Measurements from ENCODE around the gene LTV1. TPM values are rescaled to one million over a fixed set of nuclear protein-coding genes. Genes with fewer than 3 reads are reported as not detected.
A peak's percentile ranks its signal among the peaks of the same experiment; 100 is the strongest.
"Not testable (repeated sequence)": the region's sequence is repeated elsewhere in the genome, so short reads cannot be mapped to it uniquely, and the experiment has no call there.

The LTV1 gene
- total RNA-seq, 1 donor from 2014 or later: 22.5 TPM

GRCh38 chr6:143845033-143845432 lies 1.9 kb downstream of the LTV1 start:
- no peak overlapping the region for H3K27ac ChIP-seq
- peaks cover 56% of the 10 kb centered on the region for H3K36me3 ChIP-seq

GRCh38 chr6:143851706-143852105 lies 8.6 kb downstream of the LTV1 start:
- ATAC-seq; H3K9me3 ChIP-seq; intact Hi-C loops (cut with DNase I); H3K27me3 ChIP-seq (ENCODE audit: low read depth); H3K4me3 ChIP-seq; H3K4me1 ChIP-seq; H3K27ac ChIP-seq; DNase-seq: not testable (repeated sequence)
- H3K36me3 ChIP-seq: peaks cover 79% of the 10 kb centered on the region

More at GRCh38 chr6:143845033-143845432, 1.9 kb downstream of the LTV1 start:
- ATAC-seq (peak in 1 of 2 donors; percentile 18), DNase-seq (no peak)
- Histone ChIP-seq H3K4me3 (no peak overlapping the region), H3K9me3 (no peaks in the 10 kb centered on the region), H3K4me1 (peaks cover 20% of the 10 kb centered on the region), H3K27me3 (ENCODE audit: low read depth) (no peaks in the 10 kb centered on the region)
- intact Hi-C loops (cut with DNase I): no loop called here
- no peak for TF ChIP-seq CTCF (IDR thresholded peaks at IDR 0.05)

- ATAC-seq; DNase-seq; intact Hi-C loops (cut with DNase I); H3K27me3 ChIP-seq (ENCODE audit: low read depth); H3K27ac ChIP-seq; H3K4me1 ChIP-seq; H3K9me3 ChIP-seq; H3K4me3 ChIP-seq: not testable (repeated sequence)
- peaks cover 79% of the 10 kb centered on the region for H3K36me3 ChIP-seq
Measured at GRCh38 chr6:143855057-143855456, 11.9 kb downstream of the LTV1 start.

- ATAC-seq; H3K4me3 ChIP-seq; H3K27me3 ChIP-seq (ENCODE audit: low read depth); H3K27ac ChIP-seq; intact Hi-C loops (cut with DNase I); H3K4me1 ChIP-seq; DNase-seq; H3K9me3 ChIP-seq: not testable (repeated sequence)
- peaks cover 80% of the 10 kb centered on the region for H3K36me3 ChIP-seq
Measured at GRCh38 chr6:143856762-143857161, 13.6 kb downstream of the LTV1 start.

GRCh38 chr6:143857651-143858050 lies 14.5 kb downstream of the LTV1 start:
- TF ChIP-seq CTCF (IDR thresholded peaks at IDR 0.05): no peak
- intact Hi-C loops (cut with DNase I): no loop called here
- no peak for DNase-seq

GRCh38 chr6:143859891-143860660 lies 16.9 kb downstream of the LTV1 start:
- H3K4me1 ChIP-seq: no peaks in the 10 kb centered on the region
- intact Hi-C loops (cut with DNase I): no loop called here
- H3K27me3 ChIP-seq (ENCODE audit: low read depth): no peaks in the 10 kb centered on the region
- peaks cover 92% of the 10 kb centered on the region for H3K36me3 ChIP-seq
- H3K9me3 ChIP-seq: no peaks in the 10 kb centered on the region
- ATAC-seq: no peak
- no peak overlapping the region for H3K27ac ChIP-seq
- no peak overlapping the region for H3K4me3 ChIP-seq
- no peak for DNase-seq
- no peak for TF ChIP-seq CTCF (IDR thresholded peaks at IDR 0.05)

More at GRCh38 chr6:143857651-143858050, 14.5 kb downstream of the LTV1 start:
- ATAC-seq: no peak
- Histone ChIP-seq H3K4me1 (no peaks in the 10 kb centered on the region), H3K36me3 (peaks cover 80% of the 10 kb centered on the region), H3K9me3 (peaks cover 5% of the 10 kb centered on the region), H3K27ac (no peak overlapping the region), H3K27me3 (ENCODE audit: low read depth) (no peaks in the 10 kb centered on the region), H3K4me3 (no peak overlapping the region)

- no peak overlapping the region for H3K27ac ChIP-seq
- intact Hi-C loops (cut with DNase I): no loop called here
- peaks cover 67% of the 10 kb centered on the region for H3K36me3 ChIP-seq
- TF ChIP-seq CTCF (IDR thresholded peaks at IDR 0.05): no peak
- no peaks in the 10 kb centered on the region for H3K27me3 ChIP-seq (ENCODE audit: low read depth)
- no peaks in the 10 kb centered on the region for H3K9me3 ChIP-seq
- ATAC-seq (no peak), DNase-seq (no peak)
- H3K4me1 ChIP-seq: no peaks in the 10 kb centered on the region
- no peak overlapping the region for H3K4me3 ChIP-seq
Measured at GRCh38 chr6:143863771-143864170, 20.6 kb downstream of the LTV1 start.

All from lower lobe of right lung (tissue), 2 donors.